ENCODE results near the gene DCTN1.

- no peak for TF ChIP-seq CTCF (IDR thresholded peaks at IDR 0.05; ENCODE audit: low read depth, low read length)
- no peak for TF ChIP-seq POLR2A (IDR thresholded peaks at IDR 0.05; ENCODE audit: extremely low read depth, insufficient read length)
- no peak for TF ChIP-seq MYC (IDR thresholded peaks at IDR 0.05; ENCODE audit: low read depth, low read length)
- no peak for TF ChIP-seq MAX (IDR thresholded peaks at IDR 0.05; ENCODE audit: low read depth, low read length)
Measured at GRCh38 chr2:74332550-74333174, 47.4 kb downstream of the DCTN1 start.
